Transverse colon (tissue), 4 donors: Measurements from ENCODE around the gene MEGF9. TPM values are rescaled to one million over a fixed set of nuclear protein-coding genes. Genes with fewer than 3 reads are reported as not detected.

Experiments
- DNase-seq: peaks from one replicate; pipeline ENCODE4 v3.0.0-alpha.2; 2019
- H3K27ac ChIP-seq, 4 donors: fragments of 200-600 bp; sonication (generic); 2 replicates each; pipeline ENCODE4 v1.5.1; 2016 to 2018; ENCODE audit warnings: inconsistent platforms in 4 of 4
- H3K27me3 ChIP-seq: fragments of 200-600 bp; sonication (generic); 2 replicates; pipeline ENCODE4 v1.5.1; 2017; ENCODE audit warnings: inconsistent platforms
- H3K36me3 ChIP-seq, 4 donors: fragments of 200-600 bp; sonication (generic); 2 replicates each; pipeline ENCODE4 v1.5.1; 2017 to 2019; ENCODE audit warnings: inconsistent platforms in 4 of 4
- H3K4me1 ChIP-seq, 4 donors: fragments of 200-600 bp; sonication (generic); 2 replicates each; pipeline ENCODE4 v1.5.1; 2017 to 2020; ENCODE audit warnings: inconsistent platforms in 4 of 4
- H3K4me3 ChIP-seq, 4 donors: fragments of 200-600 bp; sonication (generic); 1 replicate in 1 of 4; 2 replicates in 3 of 4; pipeline versions ENCODE4 v1.5.1 to v1.6.1; 2017 to 2019; ENCODE audit warnings: inconsistent platforms in 4 of 4
- H3K9me3 ChIP-seq, 2 donors: fragments of 200-600 bp; sonication (generic); 2 replicates each; pipeline ENCODE4 v1.5.1; 2017 to 2019; ENCODE audit warnings: inconsistent platforms in 2 of 2
- CTCF ChIP-seq, 5 experiments: fragments of 200-600 bp in 3 of 5; fragments of 450-650 bp in 2 of 5; sonication (generic) in 3 of 5; IDR thresholded peaks; 1 replicate in 2 of 5; 2 replicates in 3 of 5; pipeline ENCODE4 v1.5.1; 2016 to 2017; ENCODE audit warnings: antibody characterized with exemption in 5 of 5, inconsistent platforms in 3 of 5, mild to moderate bottlenecking in 2 of 5, moderate library complexity in 1 of 5
- EP300 ChIP-seq: sonication (generic); formaldehyde crosslinking; IDR thresholded peaks from one replicate; pipeline ENCODE4 v1.6.1; 2017; ENCODE audit warnings: antibody characterized with exemption, low read depth
- POLR2A ChIP-seq: fragments of 450-650 bp; IDR thresholded peaks from one replicate; pipeline ENCODE4 v1.6.1; 2016; ENCODE audit warnings: antibody characterized with exemption, mild to moderate bottlenecking, moderate library complexity
- POLR2AphosphoS5 ChIP-seq, 3 donors: sonication (generic); formaldehyde crosslinking; IDR thresholded peaks; one replicate each; pipeline ENCODE4 v1.6.1; 2016; ENCODE audit warnings: antibody characterized with exemption in 3 of 3
- WGBS, 2 donors: methylation state at CpG; one replicate each; pipeline ENCODE4 v1.1.5; 2018; ENCODE audit warnings: low coverage in 1 of 2; 5-methylcytosine and 5-hydroxymethylcytosine counted together
- in situ Hi-C, 4 donors: fragments of 200-750 bp; cut with MboI; loops; one replicate each; pipeline versions ENCODE4 v1.15.0 to v1.15.1; 2017; ENCODE audit warnings: low sequenced_read_pairs in 3 of 4, low pct_ligation_motif_present in 1 of 4, low pct_unique_long_range_greater_than_20kb in 1 of 4
- intact Hi-C: fragments of 100-400 bp; cut with DNase I; formaldehyde crosslinking; loops from one replicate; pipeline ENCODE4 v1.15.1; 2023; ENCODE audit warnings: low total_unique reads
- total RNA-seq, 4 donors: library from RNA; depleted of rRNA; stranded (reverse); fragments of >200 nt; gene quantifications; one replicate each; pipeline ENCODE4 v1.1.0, GENCODE V29; 2016

MEGF9 gene
- total RNA-seq, 4 donors from 2014 or later = 6.7 to 17.9 (median 12.7) TPM

- WGBS, 2 donors = 27% methylated on average over 11 of the region's 30 CpGs; no CpG with 5 or more reads in 1 of the 2 donors
- no peak for TF ChIP-seq POLR2A
- TF ChIP-seq CTCF (IDR thresholded peaks at IDR 0.05) = no peak
- no peak for TF ChIP-seq POLR2AphosphoS5 (IDR thresholded peaks at IDR 0.05)
- no peak for TF ChIP-seq EP300
- intact Hi-C loops (loop anchor here (5.0 kb wide), 1 partner anchor 228 kb away; no protein-coding TSS in a partner anchor), in situ Hi-C loops (no loop called here)
- peaks cover 15 to 42% (median 28%) of the 10 kb centered on the region in 4 donors for H3K4me1 ChIP-seq
- H3K4me3 ChIP-seq = peak overlapping the region; percentile 64 to 98 (median 71)
- no peaks in the 10 kb centered on the region for H3K9me3 ChIP-seq
- H3K27me3 ChIP-seq = no peaks in the 10 kb centered on the region
- no peak for DNase-seq
- no peaks in the 10 kb centered on the region for H3K36me3 ChIP-seq
- H3K27ac ChIP-seq = peak overlapping the region; percentile 82 to 89 (median 86)
Measured at GRCh38 chr9:120714846-120715388, 647 bp upstream of the MEGF9 start.

- Histone ChIP-seq H3K4me3 (peak overlapping the region; percentile 64 to 98 (median 82)), H3K36me3 (no peaks in the 10 kb centered on the region), H3K9me3 (no peaks in the 10 kb centered on the region), H3K27ac (peak overlapping the region; percentile 82 to 89 (median 86)), H3K4me1 (peaks cover 15 to 51% (median 28%) of the 10 kb centered on the region in 4 donors), H3K27me3 (no peaks in the 10 kb centered on the region)
- intact Hi-C loops = loop anchor here (5.0 kb wide), 1 partner anchor 226 kb away; no protein-coding TSS in a partner anchor
- WGBS, 2 donors = 0 to 3% methylated on average over 1 to 28 of the region's 50 CpGs
- TF ChIP-seq POLR2A = no peak
- TF ChIP-seq CTCF (IDR thresholded peaks at IDR 0.05) = peak in 3 of 5 experiments; percentile 26 to 51 (median 26)
- DNase-seq = peak; percentile 29
- in situ Hi-C loops = no loop called here
Measured at GRCh38 chr9:120713257-120714087, 798 bp downstream of the MEGF9 start.

- no peak for DNase-seq
- Histone ChIP-seq H3K9me3 (no peaks in the 10 kb centered on the region), H3K27me3 (no peaks in the 10 kb centered on the region), H3K36me3 (no peaks in the 10 kb centered on the region), H3K4me3 (peak overlapping the region in 3 of 4 donors; percentile 64 to 98 (median 67)), H3K4me1 (peaks cover 15 to 51% (median 28%) of the 10 kb centered on the region in 4 donors), H3K27ac (peak overlapping the region; percentile 82 to 89 (median 86))
- intact Hi-C loops = loop anchor here (5.0 kb wide), 1 partner anchor 225 kb away; no protein-coding TSS in a partner anchor
- 0 to 22% methylated on average over 3 to 4 of the region's 4 CpGs for WGBS, 2 donors
- in situ Hi-C loops = no loop called here
- TF ChIP-seq POLR2A (no peak), POLR2AphosphoS5 (IDR thresholded peaks at IDR 0.05) (peak in 1 of 3 donors; percentile 43)
Measured at GRCh38 chr9:120712539-120713031, 1.7 kb downstream of the MEGF9 start.

- WGBS, 2 donors = 31 to 33% methylated on average over 2 to 5 of the region's 5 CpGs
- no peaks in the 10 kb centered on the region for H3K9me3 ChIP-seq
- H3K27ac ChIP-seq = peak overlapping the region; percentile 82 to 89 (median 86)
- peak overlapping the region in 3 of 4 donors; percentile 64 to 98 (median 67) for H3K4me3 ChIP-seq
- no peaks in the 10 kb centered on the region for H3K27me3 ChIP-seq
- in situ Hi-C loops = no loop called here
- no peaks in the 10 kb centered on the region for H3K36me3 ChIP-seq
- DNase-seq = no peak
- peaks cover 15 to 51% (median 28%) of the 10 kb centered on the region in 4 donors for H3K4me1 ChIP-seq
- no peak for TF ChIP-seq CTCF (IDR thresholded peaks at IDR 0.05)
- TF ChIP-seq EP300 = no peak
- no peak for TF ChIP-seq POLR2AphosphoS5 (IDR thresholded peaks at IDR 0.05)
- no peak for TF ChIP-seq POLR2A
- intact Hi-C loops = loop anchor here (5.0 kb wide), 1 partner anchor 225 kb away; no protein-coding TSS in a partner anchor
Measured at GRCh38 chr9:120711841-120712538, 2.3 kb downstream of the MEGF9 start.
